Naive thymus-derived CD4-positive, alpha-beta T cell (primary cell): ENCODE results near the gene WDR73. TPM values are rescaled to one million over a fixed set of nuclear protein-coding genes. Genes with fewer than 3 reads are reported as not detected.

ENCODE experiments used
- ATAC-seq: fragments of 150-1000 bp; cut with Tn5 transposase; 2 replicates; pipeline ENCODE4 v1.10.0; 2021; ENCODE audit warnings: mild to moderate bottlenecking, moderate library complexity
- CTCF ChIA-PET: fragments of 350-600 bp; sonication (Branson Sonifier 250); formaldehyde crosslinking; loops from one replicate; lab custom pipeline; 2021; ENCODE audit warnings: antibody characterized with exemption; lab: Charles Lee
- POLR2A ChIA-PET: fragments of 350-600 bp; sonication (Branson Sonifier 250); formaldehyde crosslinking; loops from one replicate; lab custom pipeline; 2021; ENCODE audit warnings: antibody characterized with exemption, inconsistent platforms; lab: Charles Lee
- DNase-seq, 9 donors: peaks; one replicate each; pipeline versions ENCODE4 v3.0.0 to v3.0.0-alpha.2; 2020 to 2022; ENCODE audit warnings: mixed read lengths in 1 of 9
- H3K27ac ChIP-seq: one replicate; pipeline ENCODE4 v1.7.0; 2013; ENCODE audit warnings: mild to moderate bottlenecking, low read depth, low read length, moderate library complexity
- H3K27me3 ChIP-seq, 2 donors: one replicate each; pipeline ENCODE4 v1.7.0; 2013; ENCODE audit warnings: low read length in 2 of 2, mild to moderate bottlenecking in 2 of 2, moderate library complexity in 2 of 2; ENCODE audit not compliant: control insufficient read depth in 2 of 2, insufficient read depth in 2 of 2
- H3K36me3 ChIP-seq, 3 experiments: 1 replicate in 2 of 3; 2 replicates in 1 of 3; pipeline ENCODE4 v1.7.0; 2013; ENCODE audit warnings: low read length in 3 of 3, mild to moderate bottlenecking in 3 of 3, moderate library complexity in 1 of 3; ENCODE audit not compliant: insufficient read depth in 3 of 3, control insufficient read depth in 2 of 3
- H3K4me1 ChIP-seq, 2 donors: one replicate each; pipeline ENCODE4 v1.7.0; 2013; ENCODE audit warnings: low read length in 2 of 2, mild to moderate bottlenecking in 2 of 2, moderate library complexity in 1 of 2; ENCODE audit not compliant: control insufficient read depth in 2 of 2, insufficient read depth in 2 of 2
- H3K4me3 ChIP-seq: 2 replicates; pipeline ENCODE4 v1.7.0; 2013; ENCODE audit warnings: mild to moderate bottlenecking, low read length
- H3K9me3 ChIP-seq, 3 experiments: 1 replicate in 2 of 3; 2 replicates in 1 of 3; pipeline ENCODE4 v1.7.0; 2013; ENCODE audit warnings: low read length in 3 of 3; ENCODE audit not compliant: control insufficient read depth in 2 of 3
- H3K27ac Mint-ChIP-seq, 9 donors: one replicate each; pipeline ENCODE4 v1.8.0; 2020 to 2022; ENCODE audit warnings: mixed read lengths in 9 of 9, mild to moderate bottlenecking in 8 of 9, moderate library complexity in 5 of 9, inconsistent platforms in 2 of 9
- H3K27me3 Mint-ChIP-seq, 5 donors: one replicate each; pipeline ENCODE4 v1.8.0; 2021 to 2022; ENCODE audit warnings: mixed read lengths in 5 of 5, mild to moderate bottlenecking in 1 of 5
- H3K36me3 Mint-ChIP-seq, 5 donors: one replicate each; pipeline ENCODE4 v1.8.0; 2020 to 2022; ENCODE audit warnings: mixed read lengths in 5 of 5, mild to moderate bottlenecking in 3 of 5, inconsistent platforms in 1 of 5
- H3K4me1 Mint-ChIP-seq, 7 donors: one replicate each; pipeline ENCODE4 v1.8.0; 2020 to 2022; ENCODE audit warnings: mixed read lengths in 7 of 7, mild to moderate bottlenecking in 3 of 7, inconsistent platforms in 1 of 7
- H3K4me3 Mint-ChIP-seq, 10 donors: one replicate each; pipeline ENCODE4 v1.8.0; 2020 to 2022; ENCODE audit warnings: mild to moderate bottlenecking in 10 of 10, mixed read lengths in 10 of 10, moderate library complexity in 6 of 10, inconsistent platforms in 2 of 10
- H3K9me3 Mint-ChIP-seq, 11 donors: one replicate each; pipeline ENCODE4 v1.8.0; 2020 to 2022; ENCODE audit warnings: mixed read lengths in 11 of 11, mild to moderate bottlenecking in 4 of 11, inconsistent platforms in 1 of 11, moderate library complexity in 1 of 11
- intact Hi-C, 2 donors: fragments of 100-400 bp; cut with micrococcal nuclease; formaldehyde crosslinking; loops; one replicate each; pipeline ENCODE4 v1.15.1; 2023
- polyA plus RNA-seq, 2 donors: library from polyadenylated mRNA; unstranded; fragments of 300-500 nt; fragmentation: Illumina TruSeq; gene quantifications; one replicate each; pipeline ENCODE4 v1.2.3, GENCODE V29; 2021
- total RNA-seq, 6 experiments: library from RNA in 5 of 6; stranded (reverse) in 5 of 6; gene quantifications; 1 replicate in 5 of 6; 2 replicates in 1 of 6; pipeline ENCODE4 v1.2.3 and lab custom pipeline; 2021 to 2026

The WDR73 gene
- total and polyA plus RNA-seq, 7 experiments from 2014 or later, result 22.0 to 47.7 (median 27.5) TPM

GRCh38 chr15:84633311-84634227, 20.5 kb downstream of the WDR73 start:
- Histone ChIP-seq H3K36me3 (peaks cover 0 to 8% (median 7%) of the 10 kb centered on the region in 3 experiments), H3K27me3 (no peaks in the 10 kb centered on the region), H3K4me1 (peaks cover 26 to 40% of the 10 kb centered on the region in 2 donors), H3K27ac (peak overlapping the region; percentile 78), H3K4me3 (peak overlapping the region; percentile 96), H3K9me3 (no peaks in the 10 kb centered on the region)
- intact Hi-C loops, result loop anchor here (1.0 to 2.0 kb wide), 3 partner anchors 45 to 347 kb away; partner anchors contain the start of gene PDE8A (in 1 of the 2)
- CTCF ChIA-PET, result interaction anchor here (0.6 to 3.0 kb wide), 7 partner anchors 20 to 468 kb away, joined by 3 to 18 read pairs (median 6); partner anchors contain the start of genes WDR73 and ZSCAN2
- Mint-ChIP-seq H3K27me3 (no peaks in the 10 kb centered on the region), H3K9me3 (peaks cover 0 to 2% (median 0%) of the 10 kb centered on the region in 11 donors), H3K4me3 (peak overlapping the region; percentile 84 to 99 (median 98)), H3K36me3 (peaks cover 5 to 22% (median 12%) of the 10 kb centered on the region in 5 donors), H3K4me1 (peaks cover 23 to 58% (median 53%) of the 10 kb centered on the region in 7 donors), H3K27ac (peak overlapping the region; percentile 79 to 98 (median 93))
- ATAC-seq (peak; percentile 67), DNase-seq (peak; percentile 48 to 77 (median 66))
- POLR2A ChIA-PET, result interaction anchor here (0.6 to 8.4 kb wide), 15 partner anchors 9 to 347 kb away, joined by 3 to 115 read pairs (median 5); partner anchors contain the start of genes NMB, SEC11A, WDR73 and ZSCAN2

GRCh38 chr15:84631706-84632272, 22.3 kb downstream of the WDR73 start:
- H3K4me1 ChIP-seq, result peaks cover 26 to 40% of the 10 kb centered on the region in 2 donors
- ChIA-PET POLR2A (interaction anchor here (0.8 to 8.4 kb wide), 18 partner anchors 11 to 349 kb away, joined by 3 to 115 read pairs (median 6); partner anchors contain the start of genes NMB, SEC11A, WDR73 and ZSCAN2), CTCF (interaction anchor here (0.7 to 3.0 kb wide), 7 partner anchors 9 to 120 kb away, joined by 3 to 18 read pairs (median 5); partner anchors contain the start of genes WDR73 and ZSCAN2)
- peak overlapping the region; percentile 90 to 99 (median 94) for H3K27ac Mint-ChIP-seq
- no peaks in the 10 kb centered on the region for H3K27me3 Mint-ChIP-seq
- intact Hi-C loops, result loop anchor here (1.0 to 2.0 kb wide), 9 partner anchors 23 to 350 kb away; partner anchors contain the start of genes PDE8A (in 2 of the 2), SEC11A (in 2 of the 2), WDR73 (in 2 of the 2) and ZNF592 (in 2 of the 2)
- H3K4me1 Mint-ChIP-seq, result peaks cover 21 to 51% (median 46%) of the 10 kb centered on the region in 7 donors
- no peak for ATAC-seq
- H3K4me3 ChIP-seq, result peak overlapping the region; percentile 96
- H3K9me3 ChIP-seq, result no peaks in the 10 kb centered on the region
- H3K27ac ChIP-seq, result peak overlapping the region; percentile 78
- no peaks in the 10 kb centered on the region for H3K27me3 ChIP-seq
- no peaks in the 10 kb centered on the region for H3K36me3 ChIP-seq
- peak overlapping the region; percentile 84 to 100 (median 98) for H3K4me3 Mint-ChIP-seq
- DNase-seq, result no peak
- H3K9me3 Mint-ChIP-seq, result peaks cover 0 to 2% (median 0%) of the 10 kb centered on the region in 11 donors
- peaks cover 0 to 17% (median 6%) of the 10 kb centered on the region in 5 donors for H3K36me3 Mint-ChIP-seq

- H3K36me3 ChIP-seq, result peaks cover 0 to 3% (median 0%) of the 10 kb centered on the region in 3 experiments
- CTCF ChIA-PET, result no interaction called here
- Mint-ChIP-seq H3K9me3 (peaks cover 0 to 5% (median 0%) of the 10 kb centered on the region in 11 donors), H3K4me3 (peak overlapping the region in 1 of 10 donors; percentile 32), H3K4me1 (peaks cover 13 to 28% (median 26%) of the 10 kb centered on the region in 7 donors), H3K27ac (peak overlapping the region in 1 of 9 donors; percentile 63), H3K36me3 (peaks cover 8 to 15% (median 10%) of the 10 kb centered on the region in 5 donors), H3K27me3 (no peaks in the 10 kb centered on the region)
- DNase-seq, result no peak
- no peaks in the 10 kb centered on the region for H3K27me3 ChIP-seq
- H3K4me3 ChIP-seq, result no peak overlapping the region
- H3K9me3 ChIP-seq, result no peaks in the 10 kb centered on the region
- no peak overlapping the region for H3K27ac ChIP-seq
- intact Hi-C loops, result no loop called here
- POLR2A ChIA-PET, result interaction anchor here (0.6 to 1.5 kb wide), 3 partner anchors 25 to 30 kb away, joined by 3 to 4 read pairs (median 3); partner anchors contain the start of genes WDR73 and ZSCAN2
- no peak for ATAC-seq
- peaks cover 12 to 22% of the 10 kb centered on the region in 2 donors for H3K4me1 ChIP-seq
These were observed 25.1 kb downstream of the WDR73 start for GRCh38 chr15:84629033-84629432.

- H3K27me3 Mint-ChIP-seq, result no peaks in the 10 kb centered on the region
- peaks cover 0 to 27% (median 9%) of the 10 kb centered on the region in 3 experiments for H3K36me3 ChIP-seq
- H3K27ac ChIP-seq, result no peak overlapping the region
- ATAC-seq (no peak), DNase-seq (no peak)
- H3K9me3 ChIP-seq, result peaks cover 0 to 16% (median 11%) of the 10 kb centered on the region in 3 experiments
- H3K36me3 Mint-ChIP-seq, result peaks cover 18 to 41% (median 40%) of the 10 kb centered on the region in 5 donors
- H3K4me3 ChIP-seq, result no peak overlapping the region
- peak overlapping the region in 2 of 9 donors; percentile 51 to 75 for H3K27ac Mint-ChIP-seq
- ChIA-PET POLR2A (no interaction called here), CTCF (no interaction called here)
- H3K4me3 Mint-ChIP-seq, result no peak overlapping the region
- H3K27me3 ChIP-seq, result no peaks in the 10 kb centered on the region
- peaks cover 3 to 28% (median 17%) of the 10 kb centered on the region in 11 donors for H3K9me3 Mint-ChIP-seq
- intact Hi-C loops, result no loop called here
- peaks cover 0 to 4% (median 1%) of the 10 kb centered on the region in 7 donors for H3K4me1 Mint-ChIP-seq
- no peaks in the 10 kb centered on the region for H3K4me1 ChIP-seq
These were observed 29.0 kb downstream of the WDR73 start for GRCh38 chr15:84625123-84625522.

GRCh38 chr15:84624359-84624758, 29.7 kb downstream of the WDR73 start:
- H3K27ac Mint-ChIP-seq, result peak overlapping the region in 2 of 9 donors; percentile 65 to 78

More at GRCh38 chr15:84624359-84624758, 29.7 kb downstream of the WDR73 start:
- Histone ChIP-seq H3K4me1 (no peaks in the 10 kb centered on the region), H3K27me3 (no peaks in the 10 kb centered on the region), H3K27ac (no peak overlapping the region), H3K36me3 (peaks cover 0 to 27% (median 9%) of the 10 kb centered on the region in 3 experiments), H3K9me3 (peaks cover 0 to 16% (median 11%) of the 10 kb centered on the region in 3 experiments), H3K4me3 (no peak overlapping the region)
- Mint-ChIP-seq H3K9me3 (peaks cover 3 to 35% (median 16%) of the 10 kb centered on the region in 11 donors), H3K4me3 (peak overlapping the region in 1 of 10 donors; percentile 48), H3K4me1 (peaks cover 0 to 2% (median 0%) of the 10 kb centered on the region in 7 donors), H3K36me3 (peaks cover 18 to 48% (median 46%) of the 10 kb centered on the region in 5 donors), H3K27me3 (no peaks in the 10 kb centered on the region)
- ChIA-PET CTCF (interaction anchor here (1.0 kb wide), 1 partner anchor 36 kb away, joined by 3 read pairs; no protein-coding TSS in a partner anchor), POLR2A (no interaction called here)
- no peak for ATAC-seq
- DNase-seq, result no peak
- intact Hi-C loops, result loop anchor here in 1 of 2 donors (5.0 kb wide), 1 partner anchor 863 kb away; no protein-coding TSS in a partner anchor
